A673 (cell line): ENCODE measurements around the gene ASAP2. TPM values are rescaled to one million over a fixed set of nuclear protein-coding genes. Genes with fewer than 3 reads are reported as not detected.

Experiments used
- BruUV-seq: library from RNA; stranded (reverse); fragments of 400-500 nt; replicated peaks from 2 replicates; lab custom pipeline; 2021; lab: Mats Ljungman, UMichigan
- CTCF ChIA-PET: fragments of 300-600 bp; sonication (Branson Sonifier 250); formaldehyde crosslinking; loops from one replicate; lab custom pipeline; 2022; ENCODE audit warnings: antibody characterized with exemption; lab: Charles Lee
- POLR2A ChIA-PET: fragments of 300-600 bp; sonication (Branson Sonifier 250); formaldehyde crosslinking; loops from one replicate; lab custom pipeline; 2022; ENCODE audit warnings: antibody characterized with exemption; ENCODE audit not compliant: low non-redundant PET; lab: Charles Lee
- DNase-seq: peaks from one replicate; pipeline ENCODE4 v3.0.0-alpha.2; 2015; ENCODE audit warnings: low spot score
- H3K27ac ChIP-seq: fragments of 200-600 bp; sonication (generic); 2 replicates; pipeline ENCODE4 v1.5.1; 2016; ENCODE audit warnings: mixed run types, low read depth, mild to moderate bottlenecking, mixed read lengths, antibody characterized with exemption, low read length; ENCODE audit not compliant: poor library complexity, severe bottlenecking
- H3K27me3 ChIP-seq: fragments of 200-600 bp; sonication (generic); replicated peaks from 2 replicates; pipeline ENCODE4 v1.6.1; 2017; ENCODE audit warnings: mixed run types, low read depth, mild to moderate bottlenecking, mixed read lengths, antibody characterized with exemption, low read length; ENCODE audit not compliant: insufficient read depth, poor library complexity
- H3K36me3 ChIP-seq: fragments of 200-600 bp; sonication (generic); 2 replicates; pipeline ENCODE4 v1.6.1; 2016; ENCODE audit warnings: mixed run types, mild to moderate bottlenecking, mixed read lengths, antibody characterized with exemption, low read length; ENCODE audit not compliant: insufficient read depth, poor library complexity, severe bottlenecking
- H3K4me1 ChIP-seq: fragments of 200-600 bp; sonication (generic); 2 replicates; pipeline ENCODE4 v1.6.1; 2017; ENCODE audit warnings: mixed run types, mild to moderate bottlenecking, mixed read lengths, antibody characterized with exemption, low read length; ENCODE audit not compliant: insufficient read depth, poor library complexity, severe bottlenecking
- H3K4me3 ChIP-seq: fragments of 200-600 bp; sonication (generic); 2 replicates; pipeline ENCODE4 v1.5.1; 2016; ENCODE audit warnings: low read depth, mixed run types, mild to moderate bottlenecking, mixed read lengths, low read length; ENCODE audit not compliant: poor library complexity, severe bottlenecking
- H3K9me3 ChIP-seq: fragments of 200-600 bp; sonication (generic); 2 replicates; pipeline ENCODE4 v1.6.1; 2016; ENCODE audit warnings: mixed run types, low read depth, mild to moderate bottlenecking, mixed read lengths, antibody characterized with exemption, low read length; ENCODE audit not compliant: poor library complexity, severe bottlenecking
- CTCF ChIP-seq: fragments of 300-800, 200-600 bp; sonication (generic); conservative IDR thresholded peaks from 2 replicates; pipeline ENCODE4 v1.5.1; 2017; ENCODE audit warnings: low read depth, mild to moderate bottlenecking, antibody characterized with exemption, low read length, moderate library complexity, mixed read lengths
- EZH2 ChIP-seq: fragments of 200-600 bp; sonication (generic); IDR thresholded peaks from 2 replicates; pipeline ENCODE4 v1.6.1; 2017; ENCODE audit warnings: borderline replicate concordance, low read depth, mild to moderate bottlenecking, mixed read lengths, antibody characterized with exemption, low read length; ENCODE audit not compliant: poor library complexity, severe bottlenecking
- intact Hi-C: fragments of 100-400 bp; cut with micrococcal nuclease; formaldehyde crosslinking; loops from one replicate; pipeline ENCODE4 v1.10.0; 2022; ENCODE audit not compliant: unreplicated experiment
- total RNA-seq: library from RNA; stranded (reverse); gene quantifications from 2 replicates; pipeline ENCODE4 v1.2.3, GENCODE V29; 2021

The ASAP2 gene
- total RNA-seq, 1 experiment from 2014 or later = 46.8 TPM

DNA sequence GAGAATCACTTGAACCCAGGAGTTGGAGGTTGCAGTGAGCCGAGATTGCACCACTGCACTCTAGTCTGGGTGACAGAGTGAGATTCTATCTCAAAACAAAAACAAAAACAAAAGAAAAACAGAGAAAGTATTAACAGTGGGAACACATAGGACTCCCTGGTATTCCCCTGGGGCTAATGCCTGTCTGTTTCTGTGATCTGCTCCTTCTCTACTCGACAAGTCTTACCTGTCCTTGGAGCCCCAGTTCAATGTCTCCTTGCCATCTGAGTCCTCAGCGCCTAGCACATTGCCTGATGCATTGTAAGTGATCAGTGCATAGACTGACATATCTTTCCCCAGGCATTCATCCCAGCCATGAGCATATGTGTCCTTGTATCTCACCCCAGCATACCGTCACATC, 85.8 kb downstream of the ASAP2 start:
- H3K9me3 ChIP-seq = no peaks in the 10 kb centered on the region
- TF ChIP-seq EZH2 (no peak), CTCF (no peak)
- ChIA-PET CTCF (no interaction called here), POLR2A (no interaction called here)
- H3K4me3 ChIP-seq = no peak overlapping the region
- no peaks in the 10 kb centered on the region for H3K4me1 ChIP-seq
- DNase-seq = no peak
- intact Hi-C loops = no loop called here
- H3K36me3 ChIP-seq = no peaks in the 10 kb centered on the region
- H3K27ac ChIP-seq = no peak overlapping the region
- BruUV-seq = no TSS peak
- no peaks in the 10 kb centered on the region for H3K27me3 ChIP-seq

GRCh38 chr2:9294764-9295163, 88.2 kb downstream of the ASAP2 start:
- no TSS peak for BruUV-seq
- no peaks in the 10 kb centered on the region for H3K9me3 ChIP-seq
- peaks cover 13% of the 10 kb centered on the region for H3K4me1 ChIP-seq
- DNase-seq = no peak
- H3K36me3 ChIP-seq = peaks cover 5% of the 10 kb centered on the region
- no peak overlapping the region for H3K4me3 ChIP-seq
- no peaks in the 10 kb centered on the region for H3K27me3 ChIP-seq
- POLR2A ChIA-PET = no interaction called here
- intact Hi-C loops = no loop called here
- H3K27ac ChIP-seq = no peak overlapping the region
- TF ChIP-seq EZH2 (no peak), CTCF (no peak)
- CTCF ChIA-PET = no interaction called here

DNA sequence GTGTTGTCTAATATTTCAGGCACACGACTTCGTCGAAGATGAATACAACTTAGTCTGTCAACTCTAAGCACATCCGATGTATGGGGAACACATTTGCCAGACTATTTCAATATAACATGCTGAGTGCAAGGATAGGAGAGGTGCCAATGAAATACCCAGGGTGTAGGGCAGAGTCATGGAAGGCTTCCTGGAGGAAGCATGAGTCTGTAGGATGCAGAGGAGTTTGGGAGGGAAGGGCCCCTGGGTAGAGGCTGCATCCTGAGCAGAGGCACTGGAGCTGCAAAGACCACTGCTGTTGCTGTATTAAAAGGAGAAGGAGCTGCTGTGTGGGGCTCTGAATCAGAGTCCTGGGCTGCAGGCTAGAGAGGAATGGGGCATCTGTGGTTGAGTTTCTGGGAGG, 89.9 kb downstream of the ASAP2 start:
- H3K27me3 ChIP-seq = no peaks in the 10 kb centered on the region
- peaks cover 5% of the 10 kb centered on the region for H3K36me3 ChIP-seq
- no peak overlapping the region for H3K27ac ChIP-seq
- intact Hi-C loops = no loop called here
- DNase-seq = no peak
- CTCF ChIA-PET = no interaction called here
- POLR2A ChIA-PET = no interaction called here
- no peaks in the 10 kb centered on the region for H3K9me3 ChIP-seq
- no peak overlapping the region for H3K4me3 ChIP-seq
- no TSS peak for BruUV-seq
- H3K4me1 ChIP-seq = peaks cover 22% of the 10 kb centered on the region
- no peak for TF ChIP-seq CTCF
- TF ChIP-seq EZH2 = no peak
